Stimulated activated CD8-positive, alpha-beta memory T cell treated with anti-CD3 and anti-CD28 coated beads, Interleukin-4, amount 100 ng/mL, for 24 hours (primary cell): ENCODE data around the gene CHRNA9.

ENCODE experiments used
- DNase-seq: peaks from one replicate; pipeline ENCODE4 v3.0.0-alpha.2; 2020; ENCODE audit warnings: low read depth

Gene CHRNA9

GRCh38 chr4:40340030-40340429, 4.9 kb downstream of the CHRNA9 start:
- no peak for DNase-seq

- no peak for DNase-seq
Observed at GRCh38 chr4:40347472-40347871, 12.3 kb downstream of the CHRNA9 start.

- DNase-seq: no peak
Observed at GRCh38 chr4:40348000-40348399, 12.9 kb downstream of the CHRNA9 start.

- DNase-seq: no peak
Observed at GRCh38 chr4:40349561-40350198, 14.5 kb downstream of the CHRNA9 start.

GRCh38 chr4:40350627-40351227, 15.6 kb downstream of the CHRNA9 start:
- no peak for DNase-seq

- DNase-seq: no peak
Observed at GRCh38 chr4:40354158-40354557, 19.0 kb downstream of the CHRNA9 start.

GRCh38 chr4:40355131-40355530, 20.0 kb downstream of the CHRNA9 start:
- DNase-seq: no peak

GRCh38 chr4:40357738-40358137, 22.6 kb downstream of the CHRNA9 start:
- DNase-seq: no peak

- DNase-seq: no peak
Observed at GRCh38 chr4:40361338-40361737, 26.2 kb downstream of the CHRNA9 start.

GRCh38 chr4:40363382-40363920, 28.3 kb downstream of the CHRNA9 start:
- no peak for DNase-seq

GRCh38 chr4:40363945-40364344, 28.8 kb downstream of the CHRNA9 start:
- no peak for DNase-seq

- no peak for DNase-seq
Observed at GRCh38 chr4:40365766-40366165, 30.6 kb downstream of the CHRNA9 start.

- no peak for DNase-seq
Observed at GRCh38 chr4:40367451-40367850, 32.3 kb downstream of the CHRNA9 start.

- DNase-seq: no peak
Observed at GRCh38 chr4:40369437-40370274, 34.5 kb downstream of the CHRNA9 start.

GRCh38 chr4:40372651-40373050, 37.5 kb downstream of the CHRNA9 start:
- DNase-seq: no peak

GRCh38 chr4:40373636-40374035, 38.5 kb downstream of the CHRNA9 start:
- DNase-seq: no peak

GRCh38 chr4:40375095-40375494, 40.0 kb downstream of the CHRNA9 start:
- no peak for DNase-seq

GRCh38 chr4:40375620-40376019, 40.5 kb downstream of the CHRNA9 start:
- no peak for DNase-seq

GRCh38 chr4:40377512-40378365, 42.6 kb downstream of the CHRNA9 start:
- DNase-seq: no peak

- DNase-seq: no peak
Observed at GRCh38 chr4:40378619-40379018, 43.5 kb downstream of the CHRNA9 start.

- DNase-seq: no peak
Observed at GRCh38 chr4:40379248-40379647, 44.1 kb downstream of the CHRNA9 start.

- DNase-seq: no peak
Observed at GRCh38 chr4:40380647-40381046, 45.5 kb downstream of the CHRNA9 start.
